ENCODE results near the gene TSPAN5.

Gene TSPAN5

GRCh38 chr4:98641376-98641775 lies 17.0 kb downstream of the TSPAN5 start:
- TF ChIP-seq CTCF (IDR thresholded peaks at IDR 0.05; ENCODE audit: low read length, missing control alignments), result no peak
- DNase-seq (ENCODE audit: low read depth), result no peak
- no peak overlapping the region for H3K4me3 ChIP-seq (replicated peaks; ENCODE audit: low read depth, low read length)

GRCh38 chr4:98639523-98639922 lies 18.9 kb downstream of the TSPAN5 start:
- no peak for TF ChIP-seq CTCF (IDR thresholded peaks at IDR 0.05; ENCODE audit: low read length, missing control alignments)
- no peak for DNase-seq (ENCODE audit: low read depth)
- H3K4me3 ChIP-seq (replicated peaks; ENCODE audit: low read depth, low read length), result peak overlapping the region; percentile 21

- no peak for TF ChIP-seq CTCF (IDR thresholded peaks at IDR 0.05; ENCODE audit: low read length, missing control alignments)
- H3K4me3 ChIP-seq (replicated peaks; ENCODE audit: low read depth, low read length), result peak overlapping the region; percentile 21
- DNase-seq (ENCODE audit: low read depth), result no peak
Measured at GRCh38 chr4:98639108-98639507, 19.3 kb downstream of the TSPAN5 start.

- no peak overlapping the region for H3K4me3 ChIP-seq (replicated peaks; ENCODE audit: low read depth, low read length)
- TF ChIP-seq CTCF (IDR thresholded peaks at IDR 0.05; ENCODE audit: low read length, missing control alignments), result no peak
- no peak for DNase-seq (ENCODE audit: low read depth)
Measured at GRCh38 chr4:98638661-98639060, 19.8 kb downstream of the TSPAN5 start.

- no peak for TF ChIP-seq CTCF (IDR thresholded peaks at IDR 0.05; ENCODE audit: low read length, missing control alignments)
- no peak for DNase-seq (ENCODE audit: low read depth)
- H3K4me3 ChIP-seq (replicated peaks; ENCODE audit: low read depth, low read length), result no peak overlapping the region
Measured at GRCh38 chr4:98634061-98634460, 24.4 kb downstream of the TSPAN5 start.

- H3K4me3 ChIP-seq (replicated peaks; ENCODE audit: low read depth, low read length), result no peak overlapping the region
- DNase-seq (ENCODE audit: low read depth), result no peak
- TF ChIP-seq CTCF (IDR thresholded peaks at IDR 0.05; ENCODE audit: low read length, missing control alignments), result no peak
Measured at GRCh38 chr4:98633159-98633558, 25.3 kb downstream of the TSPAN5 start.

- H3K4me3 ChIP-seq (replicated peaks; ENCODE audit: low read depth, low read length), result no peak overlapping the region
- no peak for DNase-seq (ENCODE audit: low read depth)
- no peak for TF ChIP-seq CTCF (IDR thresholded peaks at IDR 0.05; ENCODE audit: low read length, missing control alignments)
Measured at GRCh38 chr4:98632258-98632657, 26.2 kb downstream of the TSPAN5 start.

All from fibroblast of pulmonary artery (primary cell).